HG03159 (cell line): Measurements from ENCODE around the gene MED25.
"Not testable (repeated sequence)": the region's sequence is repeated elsewhere in the genome, so short reads cannot be mapped to it uniquely, and the experiment has no call there.

ENCODE experiments used
- ATAC-seq: cut with Tn5 transposase; IDR thresholded peaks from one replicate; pipeline ENCODE4 v1.9.1; 2021; ENCODE audit warnings: mild to moderate bottlenecking, moderate library complexity; ENCODE audit not compliant: unreplicated experiment

The MED25 gene

GRCh38 chr19:49812997-49813861 lies 4.9 kb upstream of the MED25 start, which contains the start of gene FUZ:
Gene FUZ (minus strand): TSS chr19:49813292. CDS start chr19:49813106, 186 bp downstream.
- ATAC-seq = peak; percentile 42

GRCh38 chr19:49814010-49814409 lies 4.1 kb upstream of the MED25 start:
- ATAC-seq = no peak

GRCh38 chr19:49816590-49816989 lies 1.5 kb upstream of the MED25 start:
- ATAC-seq = no peak

DNA sequence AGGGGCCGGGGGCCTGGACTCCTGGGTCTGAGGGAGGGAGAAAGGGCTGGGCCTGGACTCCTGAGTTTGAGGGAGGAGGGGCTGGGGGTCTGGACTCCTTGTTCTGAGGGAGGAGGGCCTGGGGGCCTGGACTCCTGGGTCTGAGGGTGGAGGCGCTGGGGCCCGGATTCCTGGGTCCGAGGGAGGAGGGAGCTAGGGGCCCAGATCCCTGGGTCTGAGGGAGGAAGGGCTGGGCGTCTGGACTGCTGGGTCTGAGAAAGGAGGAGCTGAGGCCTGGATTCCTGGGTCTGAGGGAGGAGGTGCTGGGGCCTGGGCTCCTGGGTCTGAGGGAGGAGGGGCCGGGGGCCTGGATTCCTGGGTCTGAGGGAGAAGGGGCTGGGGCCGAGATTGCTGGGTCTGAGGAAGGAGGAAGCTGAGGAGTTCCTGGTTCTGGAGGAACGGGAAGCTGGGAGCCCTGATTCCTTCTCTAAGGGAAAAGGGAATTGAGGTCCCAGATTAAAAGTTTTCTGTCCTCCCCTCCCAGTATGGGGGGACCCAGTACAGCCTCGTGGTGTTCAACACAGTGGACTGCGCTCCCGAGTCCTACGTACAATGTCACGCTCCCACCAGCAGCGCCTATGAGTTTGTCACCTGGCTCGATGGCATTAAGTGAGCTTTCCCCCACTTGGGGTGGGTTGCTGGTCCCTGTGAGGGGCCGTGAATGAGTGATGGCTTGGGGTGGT lies 721 bp downstream of the MED25 start:
- ATAC-seq = no peak

GRCh38 chr19:49819452-49820115 lies 1.5 kb downstream of the MED25 start:
- not testable (repeated sequence) for ATAC-seq

DNA sequence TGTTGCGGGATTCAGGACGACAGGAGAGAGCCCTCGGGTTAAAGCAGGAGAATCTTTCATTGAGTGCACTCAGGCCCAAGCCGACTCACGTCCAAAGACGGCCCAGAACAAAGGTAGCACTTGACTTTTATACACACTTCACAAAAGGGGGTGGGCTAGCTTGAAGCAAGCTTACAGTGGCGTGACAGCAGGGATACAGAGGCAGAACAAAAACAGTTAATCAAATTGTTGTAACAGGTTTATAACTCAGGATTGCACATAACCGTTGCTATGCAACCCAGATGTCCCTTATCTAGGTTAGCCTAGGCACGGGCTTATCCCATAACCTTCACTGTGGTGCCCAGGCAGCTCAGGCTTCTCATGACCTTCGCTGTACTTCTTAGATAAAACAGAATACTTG lies 2.0 kb downstream of the MED25 start:
- ATAC-seq = no peak

GRCh38 chr19:49823472-49823871 lies 5.4 kb downstream of the MED25 start:
- ATAC-seq = no peak

DNA sequence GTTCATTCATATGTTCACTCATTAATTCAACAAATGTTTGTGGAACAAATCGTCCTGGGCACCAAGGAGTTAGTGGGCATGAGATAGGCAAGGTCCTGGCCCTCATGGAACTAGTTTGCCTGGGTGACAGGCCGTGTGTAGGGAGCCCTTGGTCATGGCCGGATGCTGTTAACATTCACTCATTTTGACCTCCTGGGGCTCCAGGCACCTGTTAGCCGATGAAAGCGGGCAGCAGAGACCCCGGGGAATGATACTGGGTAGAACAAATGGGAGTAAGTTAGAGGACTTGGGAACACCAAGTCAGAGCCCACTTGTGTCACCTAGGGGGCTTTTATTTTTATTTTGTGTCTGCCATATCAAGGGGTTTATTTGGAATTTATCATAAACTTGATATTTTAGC lies 6.6 kb downstream of the MED25 start:
- no peak for ATAC-seq

DNA sequence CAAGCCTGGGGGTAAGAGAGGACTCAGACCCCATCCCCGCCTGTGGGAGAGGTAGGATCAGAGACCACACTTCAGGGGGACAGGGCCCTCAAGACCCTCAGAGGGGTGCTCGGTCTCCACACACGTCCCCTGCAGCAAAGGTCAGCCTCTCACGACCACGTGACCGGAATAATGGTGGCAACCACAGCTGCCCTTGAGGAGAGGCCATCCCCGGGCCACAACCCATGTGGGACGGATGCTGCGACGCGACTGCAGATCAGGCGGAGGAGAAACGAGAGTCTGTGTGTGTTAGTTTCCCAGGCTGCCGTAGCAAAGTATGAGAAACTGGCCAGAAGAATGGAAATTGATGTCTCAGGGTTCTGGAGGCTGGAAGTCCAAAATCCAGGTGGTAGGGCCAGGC lies 8.9 kb downstream of the MED25 start:
- ATAC-seq = no peak

DNA sequence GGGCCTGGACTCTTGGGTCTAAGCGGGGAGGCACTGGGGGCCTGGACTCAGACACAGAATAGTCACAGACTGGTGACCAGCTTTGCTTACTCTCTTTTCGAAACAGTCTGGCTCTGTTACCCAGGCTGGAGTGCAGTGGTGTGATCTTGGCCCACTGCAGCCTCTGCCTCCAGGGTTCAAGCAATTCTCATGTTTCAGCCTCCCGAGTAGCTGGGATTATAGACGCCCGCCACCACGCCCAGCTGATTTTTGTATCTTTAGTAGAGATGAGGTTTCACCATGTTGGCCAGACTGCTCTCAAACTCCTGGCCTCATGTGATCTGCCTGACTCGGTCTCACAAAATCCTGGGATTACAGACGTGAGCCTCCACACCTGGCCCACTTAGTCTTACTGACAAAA lies 11.1 kb downstream of the MED25 start:
- ATAC-seq = no peak

- no peak for ATAC-seq
Observed at GRCh38 chr19:49829721-49830120, 11.6 kb downstream of the MED25 start.

- no peak for ATAC-seq
Observed at GRCh38 chr19:49830766-49831165, 12.7 kb downstream of the MED25 start.

GRCh38 chr19:49831592-49831991 lies 13.5 kb downstream of the MED25 start:
- ATAC-seq = no peak

DNA sequence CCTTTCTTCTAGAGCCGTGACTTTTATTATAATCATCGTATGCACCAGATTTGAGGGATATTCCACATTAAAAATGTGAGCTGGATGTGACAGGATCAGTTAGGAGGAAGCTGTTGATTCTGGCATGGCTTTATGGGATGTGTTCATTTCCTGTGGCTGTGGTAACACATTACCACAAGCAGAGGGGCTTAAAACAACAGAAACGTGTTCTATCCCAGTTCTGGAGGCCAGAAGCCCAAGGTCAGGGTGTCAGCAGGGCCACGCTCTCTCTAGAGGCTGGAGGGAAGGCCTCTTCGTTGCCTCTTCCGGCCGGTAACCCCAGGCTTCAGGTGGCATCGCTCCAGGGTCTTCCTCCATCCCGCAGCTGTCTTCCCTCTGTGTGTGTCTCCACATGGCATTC lies 14.5 kb downstream of the MED25 start:
- ATAC-seq = no peak

DNA sequence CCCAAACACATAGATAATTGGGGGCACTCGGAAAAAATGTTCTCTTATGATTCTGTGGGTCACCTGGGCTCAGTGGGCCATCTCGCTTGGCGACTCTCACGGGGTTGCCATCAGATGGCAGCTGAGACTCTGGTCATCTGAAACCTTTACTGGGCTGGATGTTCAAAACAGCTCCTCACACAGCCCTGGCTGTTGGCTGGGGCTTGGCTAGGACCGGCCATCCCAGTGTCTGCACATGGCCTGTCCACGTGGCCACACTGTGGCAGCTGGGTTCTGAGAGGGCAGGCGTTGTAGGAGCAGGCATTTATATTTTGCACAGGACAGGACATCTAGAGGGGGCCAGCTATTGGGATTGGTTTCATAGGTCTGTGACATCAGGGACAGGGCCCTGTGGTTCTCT lies 15.5 kb downstream of the MED25 start:
- ATAC-seq = no peak

DNA sequence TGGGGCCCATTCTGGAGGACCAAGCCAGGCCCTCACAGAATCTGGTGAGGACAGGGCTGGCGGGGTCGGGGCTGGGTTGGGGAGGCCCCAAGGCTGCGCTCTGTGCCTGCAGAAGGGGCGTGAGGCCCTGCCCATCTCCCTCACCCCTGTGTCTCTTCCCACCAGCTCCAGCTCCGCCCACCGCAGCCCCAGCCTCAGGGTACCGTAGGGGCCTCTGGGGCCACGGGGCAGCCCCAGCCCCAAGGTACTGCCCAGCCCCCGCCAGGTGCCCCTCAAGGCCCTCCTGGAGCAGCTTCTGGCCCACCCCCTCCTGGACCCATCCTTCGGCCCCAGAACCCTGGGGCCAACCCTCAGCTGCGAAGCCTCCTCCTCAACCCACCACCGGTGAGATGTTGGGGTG lies 17.5 kb downstream of the MED25 start:
- ATAC-seq = no peak

DNA sequence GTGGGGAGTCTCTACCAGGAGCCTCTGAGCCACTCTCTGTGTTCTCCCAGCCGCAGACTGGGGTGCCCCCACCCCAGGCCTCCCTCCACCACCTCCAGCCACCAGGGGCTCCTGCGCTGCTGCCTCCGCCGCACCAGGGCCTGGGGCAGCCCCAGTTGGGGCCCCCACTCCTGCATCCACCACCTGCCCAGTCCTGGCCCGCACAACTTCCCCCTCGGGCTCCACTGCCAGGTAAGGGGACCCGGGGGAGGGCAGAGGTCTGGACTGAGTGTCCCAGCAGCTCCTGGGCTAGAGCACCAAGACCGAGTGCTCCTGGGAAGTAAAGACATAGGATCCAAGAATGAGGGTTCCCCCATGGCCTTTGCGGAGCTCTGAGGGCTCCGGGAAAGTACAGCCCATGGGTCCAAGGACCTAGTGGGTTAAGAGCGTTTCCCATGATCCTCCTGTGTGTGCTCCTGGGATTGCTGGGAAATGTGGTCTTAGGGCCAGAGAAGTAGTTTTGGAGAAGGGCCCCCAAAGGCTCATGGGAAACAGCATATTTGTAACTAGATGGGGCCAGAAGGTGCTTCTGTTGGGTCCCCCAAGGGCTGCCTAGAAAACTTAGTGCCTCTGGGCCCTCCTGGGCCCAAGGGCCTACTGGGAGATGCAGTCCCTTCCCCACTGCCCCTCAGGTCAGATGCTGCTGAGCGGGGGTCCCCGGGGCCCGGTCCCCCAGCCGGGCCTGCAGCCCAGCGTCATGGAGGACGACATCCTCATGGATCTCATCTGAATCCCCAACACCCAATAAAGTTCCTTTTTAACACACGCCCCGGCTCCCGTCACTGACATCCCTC lies 18.3 kb downstream of the MED25 start:
- no peak for ATAC-seq

DNA sequence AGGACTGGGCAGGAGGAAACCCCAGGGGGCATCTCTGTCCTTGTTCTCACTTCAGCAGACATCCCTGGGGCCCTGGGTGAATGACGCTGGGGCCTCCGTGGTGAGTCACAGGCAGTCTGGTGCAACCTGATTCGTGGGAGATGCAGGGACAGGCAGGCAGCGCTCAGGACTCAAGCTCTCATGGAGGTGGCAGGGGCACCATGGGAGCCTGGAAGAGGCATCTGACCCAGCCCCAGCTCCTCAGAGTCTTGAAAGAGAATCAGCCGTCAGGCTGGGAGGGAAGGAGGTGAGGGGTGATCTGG lies 18.9 kb downstream of the MED25 start:
- ATAC-seq = no peak

GRCh38 chr19:49837425-49837824 lies 19.3 kb downstream of the MED25 start:
- ATAC-seq = no peak

DNA sequence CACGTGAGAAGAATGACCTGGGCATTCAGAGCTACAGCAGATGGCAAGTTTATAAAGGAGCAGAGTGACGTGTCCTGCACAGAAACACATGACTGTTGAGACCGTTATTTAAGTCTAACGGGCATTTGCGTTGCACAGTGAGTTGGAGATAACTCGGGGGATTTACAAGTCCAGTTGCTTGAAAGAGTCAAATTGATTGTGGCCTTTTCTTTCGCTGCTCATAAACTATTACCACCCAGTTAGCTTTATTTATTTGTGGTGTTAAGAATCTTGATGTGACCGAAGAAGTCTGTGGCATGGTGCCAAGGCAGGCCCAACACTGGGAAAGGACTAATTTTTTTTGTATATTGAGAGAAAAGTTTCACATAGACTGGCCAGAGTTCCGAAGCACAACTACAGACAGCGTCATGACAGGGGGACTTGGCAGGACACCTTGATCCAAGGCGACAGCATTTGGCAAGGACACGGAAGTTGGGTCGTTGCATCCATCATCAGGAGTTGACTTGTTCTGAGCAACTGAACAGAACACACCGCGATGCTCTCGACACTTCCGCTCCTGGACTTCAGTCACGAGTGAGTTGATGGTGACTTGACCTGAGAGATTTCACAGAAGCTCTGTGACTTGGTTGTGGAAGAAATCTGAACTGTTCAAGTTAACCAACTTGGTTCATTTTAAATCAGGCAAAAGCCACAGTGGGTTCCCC lies 20.9 kb downstream of the MED25 start:
- no peak for ATAC-seq
